ENCODE data around the gene ITM2C. TPM values are rescaled to one million over a fixed set of nuclear protein-coding genes. Genes with fewer than 3 reads are reported as not detected.
A peak's percentile ranks its signal among the peaks of the same experiment; 100 is the strongest.

ITM2C gene
- total and polyA plus RNA-seq, 2 of the 13 experiments (the other 11 are each of a cell fraction or from before 2014, with no cell fraction given): 70.5 to 270 TPM

DNA sequence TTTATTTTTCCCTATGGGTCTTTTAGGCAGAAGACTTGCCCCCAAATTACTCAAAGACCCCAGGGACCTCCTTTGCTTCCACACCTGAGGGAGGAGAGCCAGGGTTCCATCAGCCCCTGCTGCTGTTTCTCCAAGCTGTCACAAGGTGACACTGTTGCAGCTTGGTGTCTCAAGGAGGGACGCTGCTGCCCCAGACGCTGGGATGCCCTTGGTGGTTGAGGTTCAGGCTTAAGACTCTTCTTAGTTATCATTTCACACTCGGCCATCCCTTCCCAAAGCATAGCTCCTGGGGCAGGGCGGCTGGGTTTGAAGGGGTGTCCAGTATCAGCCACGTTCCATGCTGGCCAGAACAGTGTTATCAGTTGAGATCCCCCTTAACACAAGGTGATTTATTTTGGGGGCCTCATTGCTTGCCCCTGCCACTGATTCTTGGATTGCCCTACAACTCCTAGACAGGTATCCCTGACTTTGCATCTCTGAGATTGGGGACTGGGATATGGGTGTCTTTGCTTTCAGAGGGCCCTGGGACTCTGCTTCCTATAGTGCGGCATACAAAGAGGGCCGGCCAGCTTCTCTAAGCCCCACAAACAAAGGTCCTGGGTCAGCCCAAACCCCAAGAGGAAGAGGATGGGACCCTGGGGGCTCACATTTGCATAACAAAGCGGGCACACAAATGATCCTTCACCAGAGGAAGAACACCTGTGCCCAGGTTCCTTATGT, 37.6 kb downstream of the ITM2C start (continued):
- no peak for TF ChIP-seq ZNF432 (CRISPR knock-in tag; IDR thresholded peaks at IDR 0.05; ENCODE audit: borderline replicate concordance)
- TF ChIP-seq HNRNPK (IDR thresholded peaks at IDR 0.05; ENCODE audit: low read depth, low read length, poor library complexity, severe bottlenecking): no peak
- TF ChIP-seq, protein P1, sequence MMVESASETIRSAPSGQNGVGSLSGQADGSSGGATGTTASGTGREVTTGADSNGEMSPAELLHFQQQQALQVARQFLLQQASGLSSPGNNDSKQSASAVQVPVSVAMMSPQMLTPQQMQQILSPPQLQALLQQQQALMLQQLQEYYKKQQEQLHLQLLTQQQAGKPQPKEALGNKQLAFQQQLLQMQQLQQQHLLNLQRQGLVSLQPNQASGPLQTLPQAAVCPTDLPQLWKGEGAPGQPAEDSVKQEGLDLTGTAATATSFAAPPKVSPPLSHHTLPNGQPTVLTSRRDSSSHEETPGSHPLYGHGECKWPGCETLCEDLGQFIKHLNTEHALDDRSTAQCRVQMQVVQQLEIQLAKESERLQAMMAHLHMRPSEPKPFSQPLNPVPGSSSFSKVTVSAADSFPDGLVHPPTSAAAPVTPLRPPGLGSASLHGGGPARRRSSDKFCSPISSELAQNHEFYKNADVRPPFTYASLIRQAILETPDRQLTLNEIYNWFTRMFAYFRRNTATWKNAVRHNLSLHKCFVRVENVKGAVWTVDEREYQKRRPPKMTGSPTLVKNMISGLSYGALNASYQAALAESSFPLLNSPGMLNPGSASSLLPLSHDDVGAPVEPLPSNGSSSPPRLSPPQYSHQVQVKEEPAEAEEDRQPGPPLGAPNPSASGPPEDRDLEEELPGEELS (CRISPR knock-in tag; IDR thresholded peaks at IDR 0.05): no peak
- TF ChIP-seq, protein P2, sequence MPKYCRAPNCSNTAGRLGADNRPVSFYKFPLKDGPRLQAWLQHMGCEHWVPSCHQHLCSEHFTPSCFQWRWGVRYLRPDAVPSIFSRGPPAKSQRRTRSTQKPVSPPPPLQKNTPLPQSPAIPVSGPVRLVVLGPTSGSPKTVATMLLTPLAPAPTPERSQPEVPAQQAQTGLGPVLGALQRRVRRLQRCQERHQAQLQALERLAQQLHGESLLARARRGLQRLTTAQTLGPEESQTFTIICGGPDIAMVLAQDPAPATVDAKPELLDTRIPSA (CRISPR knock-in tag; IDR thresholded peaks at IDR 0.05; ENCODE audit: borderline replicate concordance): no peak
- no peak for TF ChIP-seq ZBTB33 (CRISPR knock-in tag; IDR thresholded peaks at IDR 0.05)
- no peak for TF ChIP-seq KMT2A (CRISPR knock-in tag; IDR thresholded peaks at IDR 0.05)
- no peak for TF ChIP-seq KAT8 (CRISPR knock-in tag; IDR thresholded peaks at IDR 0.05)
- no peak for TF ChIP-seq ZNF160 (CRISPR knock-in tag; IDR thresholded peaks at IDR 0.05)
- TF ChIP-seq MED8 (CRISPR knock-in tag; IDR thresholded peaks at IDR 0.05; ENCODE audit: insufficient replicate concordance): no peak
- 0 out of 2 replicates have a peak, but pooled peaks have one; percentile 9 for TF ChIP-seq ETV5 (CRISPR knock-in tag; IDR thresholded peaks at IDR 0.05; ENCODE audit: borderline replicate concordance)
- TF ChIP-seq DRAP1 (CRISPR knock-in tag; IDR thresholded peaks at IDR 0.05): no peak
- TF ChIP-seq SAFB2 (CRISPR knock-in tag; IDR thresholded peaks at IDR 0.05; ENCODE audit: borderline replicate concordance, low read depth): no peak
- no peak for TF ChIP-seq MTF1 (CRISPR knock-in tag; IDR thresholded peaks at IDR 0.05)
- TF ChIP-seq, protein P3, sequence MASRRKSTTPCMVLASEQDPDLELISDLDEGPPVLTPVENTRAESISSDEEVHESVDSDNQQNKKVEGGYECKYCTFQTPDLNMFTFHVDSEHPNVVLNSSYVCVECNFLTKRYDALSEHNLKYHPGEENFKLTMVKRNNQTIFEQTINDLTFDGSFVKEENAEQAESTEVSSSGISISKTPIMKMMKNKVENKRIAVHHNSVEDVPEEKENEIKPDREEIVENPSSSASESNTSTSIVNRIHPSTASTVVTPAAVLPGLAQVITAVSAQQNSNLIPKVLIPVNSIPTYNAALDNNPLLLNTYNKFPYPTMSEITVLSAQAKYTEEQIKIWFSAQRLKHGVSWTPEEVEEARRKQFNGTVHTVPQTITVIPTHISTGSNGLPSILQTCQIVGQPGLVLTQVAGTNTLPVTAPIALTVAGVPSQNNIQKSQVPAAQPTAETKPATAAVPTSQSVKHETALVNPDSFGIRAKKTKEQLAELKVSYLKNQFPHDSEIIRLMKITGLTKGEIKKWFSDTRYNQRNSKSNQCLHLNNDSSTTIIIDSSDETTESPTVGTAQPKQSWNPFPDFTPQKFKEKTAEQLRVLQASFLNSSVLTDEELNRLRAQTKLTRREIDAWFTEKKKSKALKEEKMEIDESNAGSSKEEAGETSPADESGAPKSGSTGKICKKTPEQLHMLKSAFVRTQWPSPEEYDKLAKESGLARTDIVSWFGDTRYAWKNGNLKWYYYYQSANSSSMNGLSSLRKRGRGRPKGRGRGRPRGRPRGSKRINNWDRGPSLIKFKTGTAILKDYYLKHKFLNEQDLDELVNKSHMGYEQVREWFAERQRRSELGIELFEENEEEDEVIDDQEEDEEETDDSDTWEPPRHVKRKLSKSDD (CRISPR knock-in tag; IDR thresholded peaks at IDR 0.05; ENCODE audit: low read depth): no peak
- no peak for TF ChIP-seq ZNF839 (CRISPR knock-in tag; IDR thresholded peaks at IDR 0.05; ENCODE audit: borderline replicate concordance)
- TF ChIP-seq SMC3 (IDR thresholded peaks at IDR 0.05; ENCODE audit: low read length): peak; percentile 81
- no peak for TF ChIP-seq NONO (IDR thresholded peaks at IDR 0.05)
- TF ChIP-seq NONO (CRISPR knock-in tag; conservative IDR thresholded peaks at IDR 0.05): no peak
- no peak for TF ChIP-seq ZBTB8A (CRISPR knock-in tag; IDR thresholded peaks at IDR 0.05; ENCODE audit: borderline replicate concordance, low read depth)
- no peak for TF ChIP-seq ARNT (IDR thresholded peaks at IDR 0.05)
- no peak for TF ChIP-seq ZNF205 (CRISPR knock-in tag; IDR thresholded peaks at IDR 0.05)
- TF ChIP-seq REXO4 (CRISPR knock-in tag; IDR thresholded peaks at IDR 0.05; ENCODE audit: borderline replicate concordance): no peak
- TF ChIP-seq ZNF44 (CRISPR knock-in tag; IDR thresholded peaks at IDR 0.05): no peak
